Kidney epithelial cell (primary cell): ENCODE measurements around the gene ERLEC1. TPM values are rescaled to one million over a fixed set of nuclear protein-coding genes. Genes with fewer than 3 reads are reported as not detected.
"Not testable (repeated sequence)": the region's sequence is repeated elsewhere in the genome, so short reads cannot be mapped to it uniquely, and the experiment has no call there.

Experiments
- DNase-seq: peaks from one replicate; pipeline ENCODE4 v3.0.0-alpha.2; 2010; ENCODE audit warnings: low read depth
- H3K27me3 ChIP-seq: 2 replicates; pipeline ENCODE4 v1.6.0; 2011; ENCODE audit warnings: low read length; ENCODE audit not compliant: control insufficient read depth, insufficient read depth
- H3K36me3 ChIP-seq: 2 replicates; pipeline ENCODE4 v1.5.1; 2011; ENCODE audit warnings: low read length; ENCODE audit not compliant: control insufficient read depth, insufficient read depth
- H3K4me3 ChIP-seq: 2 replicates; pipeline ENCODE4 v1.5.1; 2011; ENCODE audit warnings: low read depth, mild to moderate bottlenecking, control low read depth, low read length
- CTCF ChIP-seq: IDR thresholded peaks from 2 replicates; pipeline ENCODE4 v1.5.1; 2011; ENCODE audit warnings: mild to moderate bottlenecking, moderate library complexity, low read length, control low read depth, inconsistent platforms; ENCODE audit not compliant: insufficient read depth, poor library complexity, severe bottlenecking
- total RNA-seq: library from RNA; depleted of rRNA; stranded (reverse); fragments of >200 nt; gene quantifications from 2 replicates; pipeline ENCODE4 v1.2.3, GENCODE V29; 2015

ERLEC1 gene
- total RNA-seq, 1 donor from 2014 or later, result 51.9 TPM

GRCh38 chr2:53829273-53829979, 42.6 kb downstream of the ERLEC1 start:
- Histone ChIP-seq H3K27me3 (no peaks in the 10 kb centered on the region), H3K4me3 (no peak overlapping the region), H3K36me3 (no peaks in the 10 kb centered on the region)
- DNase-seq, result no peak
- no peak for TF ChIP-seq CTCF

GRCh38 chr2:53829980-53830290, 43.1 kb downstream of the ERLEC1 start:
- not testable (repeated sequence) for H3K4me3 ChIP-seq, H3K27me3 ChIP-seq, DNase-seq, H3K36me3 ChIP-seq

- DNase-seq, result no peak
- Histone ChIP-seq H3K36me3 (no peaks in the 10 kb centered on the region), H3K4me3 (no peak overlapping the region), H3K27me3 (no peaks in the 10 kb centered on the region)
- no peak for TF ChIP-seq CTCF
Observed at GRCh38 chr2:53840580-53840979, 53.7 kb downstream of the ERLEC1 start.

GRCh38 chr2:53841651-53842050, 54.8 kb downstream of the ERLEC1 start:
- H3K36me3 ChIP-seq, H3K27me3 ChIP-seq, H3K4me3 ChIP-seq, DNase-seq: not testable (repeated sequence)

- DNase-seq, result no peak
Observed at GRCh38 chr2:53842891-53843290, 56.0 kb downstream of the ERLEC1 start.

GRCh38 chr2:53843595-53843994, 56.8 kb downstream of the ERLEC1 start:
- DNase-seq, result no peak
- H3K36me3 ChIP-seq, result no peaks in the 10 kb centered on the region
- no peak overlapping the region for H3K4me3 ChIP-seq
- no peaks in the 10 kb centered on the region for H3K27me3 ChIP-seq
- no peak for TF ChIP-seq CTCF

More at GRCh38 chr2:53842891-53843290, 56.0 kb downstream of the ERLEC1 start:
- TF ChIP-seq CTCF, result no peak
- H3K4me3 ChIP-seq, result no peak overlapping the region
- H3K36me3 ChIP-seq, result no peaks in the 10 kb centered on the region
- H3K27me3 ChIP-seq, result no peaks in the 10 kb centered on the region

GRCh38 chr2:53848062-53848461, 61.2 kb downstream of the ERLEC1 start:
- no peaks in the 10 kb centered on the region for H3K27me3 ChIP-seq
- no peak for TF ChIP-seq CTCF
- H3K4me3 ChIP-seq, result no peak overlapping the region
- no peaks in the 10 kb centered on the region for H3K36me3 ChIP-seq
- no peak for DNase-seq

- H3K36me3 ChIP-seq, DNase-seq, H3K4me3 ChIP-seq, H3K27me3 ChIP-seq: not testable (repeated sequence)
Observed at GRCh38 chr2:53851052-53851757, 64.4 kb downstream of the ERLEC1 start.
